Fibroblast of peridontal ligament (primary cell): ENCODE data around the gene TTLL5.
A peak's percentile ranks its signal among the peaks of the same experiment; 100 is the strongest.

Experiments used
- DNase-seq: peaks from one replicate; pipeline ENCODE4 v3.0.0-alpha.2; 2010; ENCODE audit errors: extremely low read depth

Gene TTLL5

DNA sequence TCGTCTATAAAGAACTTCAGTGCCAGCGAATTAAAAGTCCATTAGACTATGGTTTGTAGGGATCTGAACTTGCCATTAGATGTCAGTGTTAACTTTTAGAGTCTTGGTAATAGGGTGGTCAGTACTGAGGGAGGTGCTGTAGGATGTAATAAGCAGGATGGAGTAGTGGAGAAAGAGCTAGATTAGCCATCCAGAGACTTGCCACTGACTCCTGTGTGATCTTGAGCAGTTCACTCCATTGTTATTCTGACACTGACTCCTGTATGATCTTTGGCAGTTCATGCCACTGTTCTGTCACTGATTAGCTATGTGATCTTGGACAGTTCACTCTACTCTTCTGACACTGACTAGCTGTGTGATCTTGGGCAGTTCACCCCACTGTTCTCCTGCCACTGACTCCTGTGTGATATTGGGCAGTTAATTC lies 133.6 kb downstream of the TTLL5 start:
- peak; percentile 88 for DNase-seq

DNA sequence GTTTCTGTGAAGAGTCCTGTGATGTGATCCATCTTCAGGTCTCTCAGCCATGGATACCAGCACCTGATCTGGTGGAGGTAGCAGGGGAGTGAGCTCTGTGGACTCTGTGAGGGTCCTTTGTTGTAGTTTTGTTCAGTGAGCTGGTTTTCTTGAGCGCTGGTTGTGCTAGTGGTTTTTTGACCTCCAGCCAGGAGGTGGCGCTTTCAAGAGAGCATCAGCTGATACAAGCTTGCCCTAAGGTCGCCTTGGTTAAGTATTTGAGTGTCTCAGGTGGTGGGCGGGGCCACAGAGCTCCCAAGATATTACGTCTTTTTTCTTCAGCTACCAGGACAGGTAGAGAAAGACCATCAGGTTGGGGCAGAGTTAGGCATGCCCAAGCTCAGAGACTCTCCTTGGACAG lies 139.7 kb downstream of the TTLL5 start:
- DNase-seq: no peak

DNA sequence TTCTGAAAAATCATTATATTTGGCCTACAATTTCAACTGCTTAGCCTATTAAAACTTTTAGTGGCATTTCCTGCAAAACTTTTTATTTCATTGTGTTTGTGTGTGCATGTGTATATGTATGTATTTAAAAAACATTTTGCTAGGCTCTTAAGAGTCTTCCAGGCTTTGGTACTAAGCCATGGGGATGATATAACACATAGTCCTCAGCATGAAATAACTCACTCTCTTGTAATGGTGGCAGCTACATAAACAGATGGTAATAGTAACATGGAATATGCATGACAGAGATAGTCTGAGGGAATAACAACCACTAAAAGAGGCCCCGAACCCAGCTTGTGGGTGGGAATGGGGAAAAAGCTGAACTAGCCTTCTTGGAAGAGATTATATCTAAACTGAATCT lies 141.4 kb downstream of the TTLL5 start:
- DNase-seq: no peak

- DNase-seq: peak; percentile 33
These were observed 142.7 kb downstream of the TTLL5 start for GRCh38 chr14:75803765-75804164.

DNA sequence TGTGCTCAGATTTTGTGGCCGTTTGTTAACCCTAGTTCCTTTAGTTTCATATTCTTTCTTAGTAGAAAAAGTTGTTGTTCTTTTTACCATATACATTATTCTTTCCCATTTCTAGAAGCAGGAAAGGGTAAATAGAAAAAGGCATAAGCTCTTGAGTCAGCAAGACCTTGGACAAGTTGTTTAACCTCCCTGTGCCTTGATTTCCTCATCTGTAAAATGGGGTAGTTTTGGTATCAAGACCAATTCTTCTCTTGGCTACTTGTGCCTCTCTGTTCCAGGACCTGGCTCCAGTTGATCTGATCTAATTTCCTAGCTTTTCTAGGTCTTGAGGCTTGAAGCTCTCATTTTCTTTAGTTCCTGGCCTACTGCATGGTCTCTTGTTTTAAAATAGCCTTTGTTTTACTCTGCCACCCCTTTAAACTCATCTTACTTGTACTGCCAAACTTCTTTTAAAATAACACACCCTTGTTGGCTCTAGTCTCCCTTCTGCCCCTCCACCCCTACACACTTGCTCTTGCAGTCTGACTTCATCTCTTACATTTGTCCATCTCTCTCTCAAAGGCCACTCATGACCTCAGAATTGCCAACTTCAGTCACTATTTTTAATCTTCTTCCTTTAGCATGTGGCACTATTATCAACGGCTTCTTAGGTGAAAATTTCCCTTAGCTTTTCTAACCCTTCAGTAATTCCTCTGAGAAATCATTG lies 143.7 kb downstream of the TTLL5 start:
- DNase-seq: peak; percentile 25

- DNase-seq: no peak
These were observed 144.6 kb downstream of the TTLL5 start for GRCh38 chr14:75805646-75806045.

DNA sequence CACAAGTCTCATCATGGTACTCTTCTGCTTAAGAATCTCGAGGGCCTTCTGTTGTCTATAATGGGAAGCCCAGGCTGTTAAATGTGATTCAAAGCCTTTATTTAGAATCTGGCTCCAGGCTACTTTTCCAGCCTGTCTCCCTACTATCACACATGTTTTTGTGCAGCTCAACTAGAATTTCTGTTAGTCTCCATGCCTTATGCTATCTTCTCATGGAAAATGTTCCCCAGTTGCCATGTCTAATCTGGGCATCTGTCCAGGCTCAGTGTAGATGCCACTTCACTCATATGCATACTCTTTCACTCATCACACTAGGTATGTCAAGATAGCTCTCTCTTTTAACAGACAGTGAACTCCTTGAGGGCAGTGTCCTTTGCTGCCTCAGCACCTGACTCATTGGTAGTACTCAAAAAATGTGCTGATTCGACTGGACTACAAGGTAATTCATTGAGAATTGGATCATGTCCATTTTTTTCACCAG lies 145.3 kb downstream of the TTLL5 start:
- DNase-seq: no peak

DNA sequence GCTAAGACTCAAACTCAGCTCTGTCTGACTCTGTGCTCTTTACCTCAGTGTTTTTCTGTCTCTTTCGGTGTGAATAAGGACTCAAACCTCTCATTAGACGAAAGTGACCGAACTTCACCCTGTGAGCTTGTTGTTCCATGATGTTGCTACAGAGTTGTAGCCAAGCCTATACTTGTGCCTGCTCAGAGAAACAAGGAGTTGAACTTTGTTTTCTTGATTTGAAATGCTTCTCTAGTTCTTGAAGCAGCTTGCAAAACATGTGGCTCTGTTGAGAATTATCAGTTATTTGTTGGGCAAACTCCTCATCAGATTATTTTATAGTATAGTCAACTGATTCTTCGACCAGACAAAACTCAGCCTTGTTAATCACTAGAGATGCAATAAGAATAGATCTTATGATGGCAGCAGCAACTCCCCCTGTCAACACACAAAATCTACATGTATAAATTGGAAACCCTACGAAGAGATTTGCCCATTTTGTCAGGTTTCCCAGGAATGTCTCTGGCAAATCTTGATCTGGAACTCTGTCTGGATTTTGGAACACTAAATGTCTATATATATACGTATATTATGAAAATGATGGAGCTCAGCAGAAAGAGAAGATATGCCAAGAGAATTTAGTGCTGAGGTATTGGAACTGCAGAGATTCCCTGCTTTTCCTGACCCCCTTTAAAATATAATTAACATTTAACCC lies 146.8 kb downstream of the TTLL5 start:
- DNase-seq: no peak

DNA sequence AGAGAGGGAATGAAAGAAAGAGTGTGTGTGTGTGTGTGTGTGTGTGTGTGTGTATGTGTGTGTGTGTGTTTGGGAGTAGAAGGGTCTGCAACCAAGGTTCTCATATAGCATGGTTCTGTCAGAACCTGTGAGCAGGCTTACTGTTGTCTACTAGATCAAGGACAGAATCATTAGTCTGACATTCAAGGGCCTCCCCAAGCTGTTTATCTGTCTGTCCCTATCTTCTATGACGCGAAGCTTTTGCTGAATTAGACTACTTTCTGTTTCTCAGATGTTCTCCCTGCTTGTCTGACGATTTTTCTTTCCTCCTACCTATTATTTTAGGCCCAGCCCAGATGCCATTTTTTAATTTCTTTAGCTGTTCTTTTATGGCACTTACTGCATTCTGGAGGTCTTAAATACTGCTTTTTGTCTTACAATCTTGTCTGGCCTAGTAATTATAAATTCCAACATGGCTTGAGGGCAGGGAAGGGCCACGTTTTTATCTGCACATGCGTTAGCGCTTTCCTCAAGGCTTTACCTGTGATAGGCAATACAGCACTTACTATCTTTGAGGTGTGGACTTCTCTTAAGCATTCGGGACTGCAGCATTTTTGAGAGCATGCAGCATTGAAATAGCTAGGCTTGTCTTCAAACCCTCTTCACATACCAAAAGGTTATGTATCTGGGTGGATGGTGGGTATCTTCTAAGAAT lies 150.2 kb downstream of the TTLL5 start:
- DNase-seq: no peak

DNA sequence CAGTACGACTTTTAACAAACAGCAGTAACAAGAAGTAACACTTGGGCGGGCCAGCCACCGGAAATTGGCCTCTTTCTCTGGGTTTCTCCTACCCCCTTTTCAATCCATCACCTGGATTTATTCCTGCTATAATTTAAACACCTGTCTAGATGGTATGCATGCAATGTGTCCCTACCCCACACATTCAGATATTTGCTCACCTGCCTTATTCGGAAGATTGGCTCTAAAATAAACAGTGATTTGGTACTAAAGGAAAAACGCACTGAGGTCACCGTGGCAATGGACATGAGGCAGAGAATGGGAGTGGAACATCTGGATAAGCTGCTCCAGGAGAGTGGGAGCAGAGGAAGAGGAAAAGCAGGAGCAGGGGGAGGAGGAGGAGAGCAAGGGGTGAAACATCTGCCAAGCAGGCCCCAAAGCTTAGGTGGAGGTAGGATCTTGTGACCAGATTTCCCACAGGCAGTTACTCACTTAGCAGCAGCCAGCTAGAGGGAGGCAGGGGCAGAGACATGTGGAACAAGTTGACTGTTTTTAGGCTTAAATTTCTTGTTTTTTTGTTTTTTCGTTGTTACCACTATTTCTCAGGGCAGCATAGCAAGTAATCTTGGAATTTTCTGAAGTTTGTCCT lies 150.9 kb downstream of the TTLL5 start:
- DNase-seq: no peak

DNA sequence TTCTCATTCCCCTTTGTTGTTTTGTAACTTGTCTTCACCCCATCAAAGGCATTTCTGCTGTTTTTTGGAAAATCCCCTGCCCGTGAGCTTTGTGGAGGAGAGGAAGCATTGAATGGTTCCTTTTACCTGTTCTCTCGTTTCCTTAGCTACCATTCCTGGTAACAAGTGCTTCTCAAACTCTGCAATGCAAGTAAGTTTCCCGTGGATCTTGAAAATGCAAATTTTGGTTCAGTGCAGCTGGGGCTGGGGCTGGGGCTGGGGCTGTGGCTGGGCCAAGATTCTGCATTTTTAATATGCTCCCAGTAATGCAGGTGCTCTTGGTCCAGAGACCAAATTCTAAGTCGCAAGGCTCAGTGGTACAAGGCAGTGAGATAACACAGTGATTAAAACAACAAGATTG lies 151.6 kb downstream of the TTLL5 start:
- DNase-seq: no peak

DNA sequence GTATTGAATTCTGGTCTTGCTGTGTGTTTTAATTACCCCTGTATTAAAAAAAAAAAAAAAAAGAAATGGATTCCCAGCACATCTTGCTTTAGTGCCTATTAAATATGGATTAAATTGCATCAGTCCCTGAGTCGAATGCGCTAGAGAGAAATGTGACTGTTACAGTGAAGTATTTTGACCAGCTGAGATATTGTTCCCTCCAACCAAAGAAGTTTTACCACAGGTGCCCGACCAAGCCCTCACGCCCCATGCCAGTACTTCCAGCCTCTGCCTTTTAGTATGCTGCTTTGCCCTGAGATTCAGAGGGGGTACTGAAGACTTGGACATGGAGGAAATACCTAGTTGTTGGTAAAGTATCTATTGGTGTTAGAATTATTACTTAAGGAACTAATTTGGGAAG lies 159.7 kb downstream of the TTLL5 start:
- no peak for DNase-seq

DNA sequence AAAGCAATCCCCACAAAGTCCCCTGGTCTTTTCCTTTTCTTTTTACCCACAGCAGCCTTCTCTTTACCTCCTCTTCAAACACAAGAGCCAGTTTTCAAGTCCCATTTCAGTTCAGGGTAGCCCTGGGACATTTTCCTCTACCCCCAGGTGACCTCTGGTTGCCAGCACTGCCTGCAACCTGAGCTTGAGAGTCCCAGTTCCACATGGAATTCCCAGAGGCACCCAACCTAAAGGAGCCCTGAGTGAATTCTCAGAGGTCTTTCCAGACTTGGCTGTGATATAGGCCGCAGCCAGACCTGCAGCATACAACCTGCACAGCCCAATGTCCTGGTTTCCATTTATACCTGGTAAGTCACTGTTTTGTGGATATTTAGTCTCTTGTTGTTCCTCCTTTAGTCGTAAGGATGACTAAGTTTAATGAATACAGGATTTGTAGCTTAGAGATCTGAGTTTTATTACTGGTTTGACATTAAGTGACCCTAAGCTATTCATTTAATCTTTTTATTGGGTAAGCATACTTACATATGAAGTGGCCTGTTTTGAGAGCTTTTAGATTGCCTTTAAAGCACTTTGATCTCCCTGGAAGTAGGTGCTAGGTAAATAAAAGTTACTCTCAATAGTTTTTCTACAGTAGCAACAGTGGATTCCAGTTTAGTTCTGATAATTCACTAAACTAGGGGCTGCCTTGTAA lies 160.9 kb downstream of the TTLL5 start:
- DNase-seq: no peak

DNA sequence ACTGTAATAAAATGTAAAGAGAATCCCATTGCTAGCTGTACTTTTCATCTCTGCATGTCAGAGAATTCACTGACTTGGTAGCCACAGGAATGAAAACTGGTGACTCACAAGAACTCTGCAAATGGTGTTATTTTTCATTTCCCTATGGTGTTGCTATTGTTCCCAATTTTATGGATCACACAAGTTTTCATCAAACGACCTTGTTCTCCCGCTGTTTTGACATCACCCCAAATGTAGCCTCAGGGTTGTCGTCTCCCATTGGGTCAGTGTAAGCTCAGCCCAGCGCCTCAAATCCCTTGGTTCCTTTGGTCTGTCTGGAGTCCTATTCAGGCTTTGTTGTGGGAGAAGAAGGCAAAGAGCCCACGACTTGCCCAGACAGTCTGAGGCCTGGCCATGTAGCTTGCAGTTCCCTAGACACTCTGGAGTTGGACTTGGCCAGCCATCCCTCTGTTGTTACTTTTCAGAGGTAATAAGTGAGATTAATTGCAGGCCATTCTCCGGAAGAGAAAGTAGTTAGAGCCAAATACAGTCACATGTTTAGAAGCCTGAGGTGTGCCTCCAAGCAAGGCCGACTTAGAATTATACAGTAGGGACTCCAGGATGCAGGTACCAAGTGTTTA lies 161.6 kb downstream of the TTLL5 start:
- DNase-seq: peak; percentile 83

DNA sequence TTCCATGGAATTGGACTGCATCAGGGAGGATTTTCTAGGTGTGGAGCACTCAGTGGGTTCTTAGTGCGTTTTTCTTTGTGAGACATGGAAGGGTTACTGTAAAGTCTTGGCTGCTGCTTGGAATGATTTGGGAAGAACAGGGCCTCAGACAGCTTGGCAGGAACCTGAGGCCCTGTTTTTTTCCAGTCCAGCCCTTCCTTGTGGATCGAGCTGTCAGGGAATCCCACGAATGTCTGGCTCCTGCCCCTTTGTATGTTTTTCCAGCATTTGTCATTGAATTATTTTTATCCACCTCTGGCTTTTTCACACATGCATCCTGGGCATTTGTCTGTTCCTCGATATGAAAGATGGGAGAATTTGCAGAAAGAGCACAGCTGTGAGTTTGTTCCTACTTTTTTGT lies 162.3 kb downstream of the TTLL5 start:
- DNase-seq: peak; percentile 61

- DNase-seq: no peak
These were observed 163.3 kb downstream of the TTLL5 start for GRCh38 chr14:75824318-75824717.

DNA sequence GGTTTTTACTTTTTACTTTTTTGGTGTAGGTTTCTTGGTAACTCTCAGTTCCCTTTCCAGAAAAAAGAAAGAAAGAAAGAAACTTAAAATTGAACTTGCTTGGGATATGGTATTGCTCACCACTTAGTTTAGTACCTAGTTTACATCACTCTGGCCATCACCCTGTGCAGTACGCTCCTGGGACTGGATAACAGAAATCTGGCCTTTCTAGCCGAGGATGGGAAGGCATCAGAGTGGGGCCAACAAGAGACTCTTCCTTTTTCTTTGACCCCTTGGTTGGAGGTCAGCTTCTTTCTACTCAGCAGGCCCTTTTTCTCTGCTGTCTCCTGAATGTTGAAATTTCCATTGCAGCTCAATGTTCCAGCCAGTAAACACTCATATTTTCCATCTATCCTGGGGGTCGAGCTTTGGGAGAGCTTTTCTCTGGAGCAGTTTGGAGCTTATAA lies 164.1 kb downstream of the TTLL5 start:
- peak; percentile 72 for DNase-seq

- DNase-seq: peak; percentile 44
These were observed 165.6 kb downstream of the TTLL5 start for GRCh38 chr14:75826599-75826998.

DNA sequence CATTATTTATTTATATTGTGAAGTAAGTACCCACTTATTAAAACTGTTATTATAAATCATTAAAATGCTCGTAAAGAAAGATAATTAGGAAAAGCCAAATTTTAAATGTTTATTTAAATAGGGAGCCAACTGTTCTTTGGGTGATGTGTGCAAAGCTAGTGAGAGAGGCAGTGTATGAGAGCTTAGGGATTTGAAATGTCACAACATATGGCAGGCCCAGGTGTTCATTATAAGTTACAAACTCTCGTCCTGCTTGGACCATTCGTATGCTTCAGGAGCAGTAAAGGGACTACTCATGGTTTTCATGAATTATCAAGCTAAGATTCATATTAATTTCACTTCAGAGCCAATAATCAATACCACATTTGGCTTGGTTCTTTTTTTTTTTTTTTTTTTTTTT lies 166.3 kb downstream of the TTLL5 start:
- no peak for DNase-seq

GRCh38 chr14:75829316-75829715 lies 168.3 kb downstream of the TTLL5 start:
- DNase-seq: no peak

- peak; percentile 77 for DNase-seq
These were observed 170.4 kb downstream of the TTLL5 start for GRCh38 chr14:75831455-75831854.
